ENCODE results near the gene MACROD2.

DNA sequence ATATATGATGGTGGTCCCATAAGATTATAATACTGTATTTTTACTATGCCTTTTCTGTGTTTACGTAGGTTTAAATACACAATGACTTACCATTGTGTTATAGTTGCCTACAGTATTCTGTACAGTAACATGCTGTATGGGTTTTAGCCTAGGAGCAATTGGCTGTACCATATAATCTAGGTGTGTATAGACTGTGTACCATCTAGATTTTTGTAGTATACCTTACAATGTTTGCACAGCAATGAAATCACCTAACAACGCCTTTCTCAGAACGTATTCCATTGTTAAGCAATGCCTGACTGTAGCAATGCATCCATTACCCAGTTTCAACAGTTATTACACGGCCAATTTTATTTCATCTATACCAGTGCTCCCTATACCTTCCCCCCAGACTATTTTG lies 10.7 kb downstream of the MACROD2 start:
- TF ChIP-seq, protein P1, sequence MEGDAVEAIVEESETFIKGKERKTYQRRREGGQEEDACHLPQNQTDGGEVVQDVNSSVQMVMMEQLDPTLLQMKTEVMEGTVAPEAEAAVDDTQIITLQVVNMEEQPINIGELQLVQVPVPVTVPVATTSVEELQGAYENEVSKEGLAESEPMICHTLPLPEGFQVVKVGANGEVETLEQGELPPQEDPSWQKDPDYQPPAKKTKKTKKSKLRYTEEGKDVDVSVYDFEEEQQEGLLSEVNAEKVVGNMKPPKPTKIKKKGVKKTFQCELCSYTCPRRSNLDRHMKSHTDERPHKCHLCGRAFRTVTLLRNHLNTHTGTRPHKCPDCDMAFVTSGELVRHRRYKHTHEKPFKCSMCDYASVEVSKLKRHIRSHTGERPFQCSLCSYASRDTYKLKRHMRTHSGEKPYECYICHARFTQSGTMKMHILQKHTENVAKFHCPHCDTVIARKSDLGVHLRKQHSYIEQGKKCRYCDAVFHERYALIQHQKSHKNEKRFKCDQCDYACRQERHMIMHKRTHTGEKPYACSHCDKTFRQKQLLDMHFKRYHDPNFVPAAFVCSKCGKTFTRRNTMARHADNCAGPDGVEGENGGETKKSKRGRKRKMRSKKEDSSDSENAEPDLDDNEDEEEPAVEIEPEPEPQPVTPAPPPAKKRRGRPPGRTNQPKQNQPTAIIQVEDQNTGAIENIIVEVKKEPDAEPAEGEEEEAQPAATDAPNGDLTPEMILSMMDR (IDR thresholded peaks at IDR 0.05) = no peak
- TF ChIP-seq POLR2A (IDR thresholded peaks at IDR 0.05) = no peak

Measured in uterus (tissue), 2 donors.